ENCODE data around the gene SLC9A6. TPM values are rescaled to one million over a fixed set of nuclear protein-coding genes. Genes with fewer than 3 reads are reported as not detected.
"Not testable (repeated sequence)": the region's sequence is repeated elsewhere in the genome, so short reads cannot be mapped to it uniquely, and the experiment has no call there.

SLC9A6 gene
- total and polyA plus RNA-seq, 2 donors, result 11.3 to 22.9 TPM

- WGBS, result 91% methylated on average over 2 of the region's 2 CpGs
- Histone ChIP-seq H3K36me3 (ENCODE audit: insufficient read depth) (no peaks in the 10 kb centered on the region), H3K27ac (ENCODE audit: low read depth) (no peak overlapping the region), H3K4me3 (ENCODE audit: low read depth, low read length) (no peak overlapping the region), H3K4me1 (ENCODE audit: insufficient read depth) (no peaks in the 10 kb centered on the region)
- no peak for DNase-seq (ENCODE audit: extremely low spot score)
These were observed 74.1 kb downstream of the SLC9A6 start for GRCh38 chrX:136059350-136059749.

- H3K4me1 ChIP-seq (ENCODE audit: insufficient read depth), result no peaks in the 10 kb centered on the region
- no peaks in the 10 kb centered on the region for H3K36me3 ChIP-seq (ENCODE audit: insufficient read depth)
- H3K4me3 ChIP-seq (ENCODE audit: low read depth, low read length), result no peak overlapping the region
- 89% methylated on average over 8 of the region's 8 CpGs for WGBS
- H3K27ac ChIP-seq (ENCODE audit: low read depth), result no peak overlapping the region
- no peak for DNase-seq (ENCODE audit: extremely low spot score)
These were observed 76.1 kb downstream of the SLC9A6 start for GRCh38 chrX:136061286-136061685.

- no peak overlapping the region for H3K4me3 ChIP-seq (ENCODE audit: low read depth, low read length)
- no peak for DNase-seq (ENCODE audit: extremely low spot score)
- no peaks in the 10 kb centered on the region for H3K4me1 ChIP-seq (ENCODE audit: insufficient read depth)
- WGBS, result 91% methylated on average over 5 of the region's 5 CpGs
- H3K36me3 ChIP-seq (ENCODE audit: insufficient read depth), result no peaks in the 10 kb centered on the region
- no peak overlapping the region for H3K27ac ChIP-seq (ENCODE audit: low read depth)
These were observed 76.5 kb downstream of the SLC9A6 start for GRCh38 chrX:136061696-136062095.

- no peaks in the 10 kb centered on the region for H3K4me1 ChIP-seq (ENCODE audit: insufficient read depth)
- no peak overlapping the region for H3K27ac ChIP-seq (ENCODE audit: low read depth)
- 48% methylated on average over 7 of the region's 7 CpGs for WGBS
- H3K36me3 ChIP-seq (ENCODE audit: insufficient read depth), result no peaks in the 10 kb centered on the region
- H3K4me3 ChIP-seq (ENCODE audit: low read depth, low read length), result no peak overlapping the region
- no peak for DNase-seq (ENCODE audit: extremely low spot score)
These were observed 78.3 kb downstream of the SLC9A6 start for GRCh38 chrX:136063340-136064079.

- Histone ChIP-seq H3K27ac (ENCODE audit: low read depth) (no peak overlapping the region), H3K4me3 (ENCODE audit: low read depth, low read length) (no peak overlapping the region), H3K4me1 (ENCODE audit: insufficient read depth) (no peaks in the 10 kb centered on the region), H3K36me3 (ENCODE audit: insufficient read depth) (no peaks in the 10 kb centered on the region)
- WGBS, result 53% methylated on average over 3 of the region's 3 CpGs
- no peak for DNase-seq (ENCODE audit: extremely low spot score)
These were observed 79.4 kb downstream of the SLC9A6 start for GRCh38 chrX:136064661-136065043.

- Histone ChIP-seq H3K36me3 (ENCODE audit: insufficient read depth) (no peaks in the 10 kb centered on the region), H3K4me1 (ENCODE audit: insufficient read depth) (no peaks in the 10 kb centered on the region), H3K4me3 (ENCODE audit: low read depth, low read length) (no peak overlapping the region), H3K27ac (ENCODE audit: low read depth) (no peak overlapping the region)
- no peak for DNase-seq (ENCODE audit: extremely low spot score)
- 17% methylated on average over 7 of the region's 7 CpGs for WGBS
These were observed 79.9 kb downstream of the SLC9A6 start for GRCh38 chrX:136065044-136065671.

GRCh38 chrX:136067097-136067496, 81.9 kb downstream of the SLC9A6 start:
- Histone ChIP-seq H3K4me1 (ENCODE audit: insufficient read depth) (no peaks in the 10 kb centered on the region), H3K36me3 (ENCODE audit: insufficient read depth) (no peaks in the 10 kb centered on the region), H3K4me3 (ENCODE audit: low read depth, low read length) (no peak overlapping the region), H3K27ac (ENCODE audit: low read depth) (no peak overlapping the region)
- 26% methylated on average over 5 of the region's 5 CpGs for WGBS
- DNase-seq (ENCODE audit: extremely low spot score), result no peak

- Histone ChIP-seq H3K4me1 (ENCODE audit: insufficient read depth) (no peaks in the 10 kb centered on the region), H3K4me3 (ENCODE audit: low read depth, low read length) (no peak overlapping the region), H3K27ac (ENCODE audit: low read depth) (no peak overlapping the region), H3K36me3 (ENCODE audit: insufficient read depth) (no peaks in the 10 kb centered on the region)
- 56% methylated on average over 7 of the region's 7 CpGs for WGBS
- no peak for DNase-seq (ENCODE audit: extremely low spot score)
These were observed 82.7 kb downstream of the SLC9A6 start for GRCh38 chrX:136067966-136068365.

- whole genome bisulfite sequencing, result 82% methylated on average over 5 of the region's 5 CpGs
These were observed 91.7 kb downstream of the SLC9A6 start for GRCh38 chrX:136076942-136077341.

GRCh38 chrX:136080766-136081165, 95.5 kb downstream of the SLC9A6 start:
- H3K4me1 ChIP-seq (ENCODE audit: insufficient read depth), result no peaks in the 10 kb centered on the region

More at GRCh38 chrX:136076942-136077341, 91.7 kb downstream of the SLC9A6 start:
- no peaks in the 10 kb centered on the region for H3K36me3 ChIP-seq (ENCODE audit: insufficient read depth)
- no peaks in the 10 kb centered on the region for H3K4me1 ChIP-seq (ENCODE audit: insufficient read depth)
- DNase-seq (ENCODE audit: extremely low spot score), result no peak
- no peak overlapping the region for H3K4me3 ChIP-seq (ENCODE audit: low read depth, low read length)
- no peak overlapping the region for H3K27ac ChIP-seq (ENCODE audit: low read depth)

GRCh38 chrX:136086521-136086920, 101.3 kb downstream of the SLC9A6 start:
- Histone ChIP-seq H3K27ac (ENCODE audit: low read depth) (no peak overlapping the region), H3K4me1 (ENCODE audit: insufficient read depth) (no peaks in the 10 kb centered on the region), H3K4me3 (ENCODE audit: low read depth, low read length) (no peak overlapping the region), H3K36me3 (ENCODE audit: insufficient read depth) (no peaks in the 10 kb centered on the region)
- DNase-seq (ENCODE audit: extremely low spot score), result no peak
- 97% methylated on average over 2 of the region's 2 CpGs for WGBS

More at GRCh38 chrX:136080766-136081165, 95.5 kb downstream of the SLC9A6 start:
- H3K36me3 ChIP-seq (ENCODE audit: insufficient read depth), result no peaks in the 10 kb centered on the region
- no peak for DNase-seq (ENCODE audit: extremely low spot score)
- no peak overlapping the region for H3K27ac ChIP-seq (ENCODE audit: low read depth)
- H3K4me3 ChIP-seq (ENCODE audit: low read depth, low read length), result no peak overlapping the region

- H3K4me1 ChIP-seq (ENCODE audit: insufficient read depth); H3K36me3 ChIP-seq (ENCODE audit: insufficient read depth); H3K4me3 ChIP-seq (ENCODE audit: low read depth, low read length); DNase-seq (ENCODE audit: extremely low spot score); H3K27ac ChIP-seq (ENCODE audit: low read depth): not testable (repeated sequence)
- 94% methylated on average over 6 of the region's 6 CpGs for WGBS
These were observed 106.7 kb downstream of the SLC9A6 start for GRCh38 chrX:136091898-136092297.

- no peak for DNase-seq (ENCODE audit: extremely low spot score)
- WGBS, result 86% methylated on average over 3 of the region's 3 CpGs
- Histone ChIP-seq H3K4me3 (ENCODE audit: low read depth, low read length) (no peak overlapping the region), H3K36me3 (ENCODE audit: insufficient read depth) (no peaks in the 10 kb centered on the region), H3K27ac (ENCODE audit: low read depth) (no peak overlapping the region), H3K4me1 (ENCODE audit: insufficient read depth) (no peaks in the 10 kb centered on the region)
These were observed 109.7 kb downstream of the SLC9A6 start for GRCh38 chrX:136094962-136095361.

Data from urinary bladder (tissue), 4 donors.